ENCODE measurements around the gene SDK1.

The SDK1 gene

GRCh38 chr7:4124556-4125477 lies 823.8 kb downstream of the SDK1 start:
- DNase-seq, result no peak

GRCh38 chr7:4127909-4128560 lies 827.0 kb downstream of the SDK1 start:
- no peak for DNase-seq

GRCh38 chr7:4129481-4130122 lies 828.5 kb downstream of the SDK1 start:
- DNase-seq, result no peak

- no peak for DNase-seq
These were observed 830.0 kb downstream of the SDK1 start for GRCh38 chr7:4131063-4131462.

GRCh38 chr7:4132221-4132620 lies 831.2 kb downstream of the SDK1 start:
- no peak for DNase-seq

GRCh38 chr7:4133491-4134044 lies 832.5 kb downstream of the SDK1 start:
- no peak for DNase-seq

- DNase-seq, result no peak
These were observed 833.2 kb downstream of the SDK1 start for GRCh38 chr7:4134204-4134603.

- no peak for DNase-seq
These were observed 833.6 kb downstream of the SDK1 start for GRCh38 chr7:4134631-4135030.

GRCh38 chr7:4135301-4135700 lies 834.2 kb downstream of the SDK1 start:
- DNase-seq, result no peak

- no peak for DNase-seq
These were observed 835.0 kb downstream of the SDK1 start for GRCh38 chr7:4136036-4136435.

- no peak for DNase-seq
These were observed 835.6 kb downstream of the SDK1 start for GRCh38 chr7:4136501-4137110.

- no peak for DNase-seq
These were observed 836.5 kb downstream of the SDK1 start for GRCh38 chr7:4137552-4137951.

- DNase-seq, result no peak
These were observed 837.8 kb downstream of the SDK1 start for GRCh38 chr7:4138866-4139265.

- no peak for DNase-seq
These were observed 838.9 kb downstream of the SDK1 start for GRCh38 chr7:4139656-4140625.

GRCh38 chr7:4140933-4141332 lies 839.9 kb downstream of the SDK1 start:
- DNase-seq, result no peak

GRCh38 chr7:4143006-4143405 lies 842.0 kb downstream of the SDK1 start:
- DNase-seq, result no peak

- DNase-seq, result no peak
These were observed 842.6 kb downstream of the SDK1 start for GRCh38 chr7:4143511-4144171.

- DNase-seq, result no peak
These were observed 843.2 kb downstream of the SDK1 start for GRCh38 chr7:4144172-4144701.

- no peak for DNase-seq
These were observed 843.9 kb downstream of the SDK1 start for GRCh38 chr7:4144811-4145510.

- DNase-seq, result no peak
These were observed 844.5 kb downstream of the SDK1 start for GRCh38 chr7:4145576-4145975.

Data from DMS153 (cell line).